GM12878 (cell line): ENCODE measurements around the gene LRRC4B. TPM values are rescaled to one million over a fixed set of nuclear protein-coding genes. Genes with fewer than 3 reads are reported as not detected.

Experiments
- ATAC-seq: fragments of 200-7000 bp; cut with Tn5 transposase; 3 replicates; pipeline ENCODE4 v1.9.1; 2020; ENCODE audit warnings: mild to moderate bottlenecking, moderate library complexity
- BruUV-seq: library from RNA; stranded (reverse); fragments of 400-500 nt; replicated peaks from 2 replicates; lab custom pipeline; 2021; lab: Mats Ljungman, UMichigan
- CTCF ChIA-PET: fragments of 300-600 bp; sonication (Branson Sonifier 250); formaldehyde crosslinking; extraction: SDS; loops from one replicate; lab custom pipeline; 2021; ENCODE audit warnings: inconsistent platforms; lab: Yijun Ruan, JAX
- POLR2A ChIA-PET: fragments of 350-600 bp; formaldehyde crosslinking; extraction: SDS; loops from one replicate; lab custom pipeline; 2021; ENCODE audit warnings: inconsistent platforms; lab: Charles Lee
- RAD21 ChIA-PET: fragments of 300-600 bp; sonication (Branson Sonifier 250); formaldehyde crosslinking; loops from one replicate; lab custom pipeline; 2023; ENCODE audit warnings: antibody characterized with exemption; ENCODE audit not compliant: unreplicated experiment; lab: Charles Lee
- SMC1A ChIA-PET: fragments of 300-600 bp; sonication (Branson Sonifier 250); formaldehyde crosslinking; loops from one replicate; lab custom pipeline; 2023; ENCODE audit not compliant: unreplicated experiment, uncharacterized antibody; lab: Charles Lee
- DNase-seq: peaks from one replicate; pipeline ENCODE4 v3.0.0-alpha.2; 2011; ENCODE audit warnings: low read depth, low spot score
- FAIRE-seq: peaks from 3 replicates; lab custom pipeline; 2011; peaks lifted over from hg19 to GRCh38; lab: Jason Lieb, UNC
- H2AFZ ChIP-seq: 2 replicates; pipeline ENCODE4 v1.6.0; 2011; ENCODE audit warnings: low read depth, low read length, control low read depth; ENCODE audit not compliant: control insufficient read depth
- H3K27ac ChIP-seq: 2 replicates; pipeline ENCODE4 v1.5.1; 2011; ENCODE audit warnings: control low read depth; ENCODE audit not compliant: control insufficient read depth, insufficient read depth
- H3K27me3 ChIP-seq, 2 experiments: replicated peaks in 1 of 2; 2 replicates each; pipeline versions ENCODE4 v1.6.0 to v1.6.1; 2011; ENCODE audit warnings: low read length in 1 of 2; ENCODE audit not compliant: control insufficient read depth in 2 of 2, insufficient read depth in 2 of 2
- H3K36me3 ChIP-seq, 2 experiments: 2 replicates each; pipeline ENCODE4 v1.5.1; 2011; ENCODE audit warnings: low read length in 1 of 2; ENCODE audit not compliant: control insufficient read depth in 2 of 2, insufficient read depth in 2 of 2
- H3K4me1 ChIP-seq: 2 replicates; pipeline ENCODE4 v1.6.1; 2011; ENCODE audit warnings: mild to moderate bottlenecking, low read length, moderate library complexity, mixed read lengths; ENCODE audit not compliant: control insufficient read depth, insufficient read depth
- H3K4me2 ChIP-seq: 2 replicates; pipeline ENCODE4 v1.6.0; 2011; ENCODE audit warnings: control low read depth; ENCODE audit not compliant: control insufficient read depth, insufficient read depth
- H3K4me3 ChIP-seq: fragments of 200-600 bp; sonication (generic); 2 replicates; pipeline ENCODE4 v1.5.1; 2016
- H3K79me2 ChIP-seq: 2 replicates; pipeline ENCODE4 v1.6.0; 2011; ENCODE audit warnings: low read length; ENCODE audit not compliant: control insufficient read depth, insufficient read depth
- H3K9ac ChIP-seq: 2 replicates; pipeline ENCODE4 v1.8.0; 2011; ENCODE audit warnings: low read length, control low read depth, mixed read lengths; ENCODE audit not compliant: control insufficient read depth, insufficient read depth
- H3K9me3 ChIP-seq: replicated peaks from 3 replicates; pipeline ENCODE4 v1.5.1; 2011; ENCODE audit warnings: mild to moderate bottlenecking, low read length; ENCODE audit not compliant: control insufficient read depth, insufficient read depth
- H4K20me1 ChIP-seq: 2 replicates; pipeline ENCODE4 v1.6.0; 2011; ENCODE audit not compliant: control insufficient read depth, insufficient read depth
- ASH2L ChIP-seq: fragments of 300-600, 200-600 bp; sonication (generic); IDR thresholded peaks from 2 replicates; pipeline ENCODE4 v1.6.1; 2017; ENCODE audit warnings: low read depth, mild to moderate bottlenecking, borderline replicate concordance
- BHLHE40 ChIP-seq, 2 experiments: fragments of 450-650 bp in 1 of 2; IDR thresholded peaks; 2 replicates each; pipeline ENCODE4 v1.6.1; 2011 to 2017; ENCODE audit warnings: low read depth in 2 of 2, borderline replicate concordance in 1 of 2, improper control_type of control experiment in 1 of 2, low read length in 1 of 2, mild to moderate bottlenecking in 1 of 2
- KAT2A ChIP-seq: conservative IDR thresholded peaks from 2 replicates; pipeline ENCODE4 v1.6.1; 2011; ENCODE audit warnings: low read depth, low read length; ENCODE audit not compliant: control insufficient read depth
- MEF2A ChIP-seq: IDR thresholded peaks from 2 replicates; pipeline ENCODE4 v1.6.1; 2011; ENCODE audit warnings: low read depth, mild to moderate bottlenecking, low read length, moderate library complexity; ENCODE audit not compliant: insufficient read depth
- POLR2AphosphoS2 ChIP-seq: IDR thresholded peaks from 2 replicates; pipeline ENCODE4 v1.6.1; 2011; ENCODE audit warnings: low read depth, mild to moderate bottlenecking, low read length, improper control_type of control experiment, moderate library complexity
- SMARCA5 ChIP-seq: fragments of 450-650 bp; IDR thresholded peaks from 2 replicates; pipeline ENCODE4 v1.6.1; 2017; ENCODE audit warnings: mild to moderate bottlenecking
- TCF3 ChIP-seq: IDR thresholded peaks from 2 replicates; pipeline ENCODE4 v1.6.1; 2012; ENCODE audit warnings: low read depth, mild to moderate bottlenecking, low read length, borderline replicate concordance; ENCODE audit not compliant: insufficient read depth
- WGBS: methylation state at CpG from one replicate; pipeline ENCODE4 v1.1.6; 2016; ENCODE audit warnings: low lambda C conversion rate; ENCODE audit not compliant: insufficient replicate concordance, insufficient coverage; ENCODE audit errors: missing lambda C conversion rate; 5-methylcytosine and 5-hydroxymethylcytosine counted together
- in situ Hi-C: fragments of 300-500 bp; cut with MboI; formaldehyde crosslinking; loops from 9 replicates; pipeline ENCODE4 v1.14.3; 2018; ENCODE audit warnings: mixed read lengths
- intact Hi-C: fragments of 100-400 bp; cut with micrococcal nuclease; formaldehyde crosslinking; loops from one replicate; pipeline ENCODE4 v1.14.2; 2022; ENCODE audit not compliant: unreplicated experiment
- polyA plus RNA-seq, 11 experiments: library from polyadenylated mRNA; depleted of rRNA in 4 of 11; unstranded in 6 of 11; stranded (reverse) in 5 of 11; fragments of >200 nt; fragmentation: Nextera tagmentation in 4 of 11; fragmentation: Illumina TruSeq in 1 of 11; extraction: Ambion mirVana in 4 of 11; extraction: Trizol in 1 of 11; gene quantifications; 1 replicate in 1 of 11; 2 replicates in 10 of 11; pipeline versions ENCODE4 v1.2.1 to v1.2.3, GENCODE V29; 2011 to 2016; ENCODE audit warnings: inconsistent platforms in 2 of 11, missing spikeins in 2 of 11, low read depth in 1 of 11
- total RNA-seq, 4 experiments: library from RNA; depleted of rRNA in 3 of 4; stranded (reverse); fragments of >200 nt in 3 of 4; fragmentation: Illumina TruSeq in 1 of 4; extraction: Trizol in 1 of 4; gene quantifications; 2 replicates each; pipeline versions ENCODE4 v1.2.1 to v1.2.3, GENCODE V29; 2013 to 2021

Gene LRRC4B
- total and polyA plus RNA-seq, 10 of the 15 experiments (the other 5 are each of a cell fraction or from before 2014, with no cell fraction given), result 0.14 TPM; not detected in 9

GRCh38 chr19:50494186-50495019 lies 73.8 kb downstream of the LRRC4B start:
- SMC1A ChIA-PET, result no interaction called here
- no peak for DNase-seq
- Histone ChIP-seq H3K4me3 (no peak overlapping the region), H3K4me2 (no peak overlapping the region), H3K27ac (no peak overlapping the region), H4K20me1 (no peaks in the 10 kb centered on the region), H3K9ac (no peak overlapping the region), H3K9me3 (no peaks in the 10 kb centered on the region), H2AFZ (no peak overlapping the region), H3K4me1 (no peaks in the 10 kb centered on the region), H3K36me3 (no peaks in the 10 kb centered on the region), H3K27me3 (no peaks in the 10 kb centered on the region), H3K79me2 (no peaks in the 10 kb centered on the region)
- no peak for FAIRE-seq
- no TSS peak for BruUV-seq
- TF ChIP-seq TCF3 (no peak), BHLHE40 (IDR thresholded peaks at IDR 0.05; ENCODE audit: borderline replicate concordance in 1 of 2, low read depth in 2 of 2, low read length in 1 of 2) (no peak)
- in situ Hi-C loops, result no loop called here
- ATAC-seq, result no peak
- POLR2A ChIA-PET, result interaction anchor here (0.7 kb wide), 1 partner anchor 62 kb away, joined by 4 read pairs; no protein-coding TSS in a partner anchor
- intact Hi-C loops, result no loop called here
- 32% methylated on average over 6 of the region's 7 CpGs for WGBS
- CTCF ChIA-PET, result no interaction called here
- RAD21 ChIA-PET, result no interaction called here

GRCh38 chr19:50493171-50493570 lies 75.1 kb downstream of the LRRC4B start:
- H3K4me3 ChIP-seq, result no peak overlapping the region
- ChIA-PET RAD21 (no interaction called here), CTCF (no interaction called here), POLR2A (no interaction called here), SMC1A (no interaction called here)
- no peaks in the 10 kb centered on the region for H3K4me1 ChIP-seq
- no peak overlapping the region for H3K9ac ChIP-seq
- H2AFZ ChIP-seq, result no peak overlapping the region
- H3K36me3 ChIP-seq, result no peaks in the 10 kb centered on the region
- no TSS peak for BruUV-seq
- no peaks in the 10 kb centered on the region for H4K20me1 ChIP-seq
- in situ Hi-C loops, result no loop called here
- no peak for FAIRE-seq
- H3K79me2 ChIP-seq, result no peaks in the 10 kb centered on the region
- no peaks in the 10 kb centered on the region for H3K27me3 ChIP-seq
- intact Hi-C loops, result no loop called here
- no peak for DNase-seq
- H3K9me3 ChIP-seq, result no peaks in the 10 kb centered on the region
- H3K4me2 ChIP-seq, result no peak overlapping the region
- no peak for TF ChIP-seq KAT2A
- TF ChIP-seq MEF2A, result no peak
- no peak for TF ChIP-seq SMARCA5
- no peak for TF ChIP-seq POLR2AphosphoS2
- no peak for TF ChIP-seq ASH2L
- no peak overlapping the region for H3K27ac ChIP-seq
- WGBS, result 66% methylated on average over 7 of the region's 8 CpGs
- ATAC-seq, result no peak
